ENCODE results near the gene DIDO1. TPM values are rescaled to one million over a fixed set of nuclear protein-coding genes. Genes with fewer than 3 reads are reported as not detected.

DIDO1 gene
- total RNA-seq, 4 donors from 2014 or later: 72.5 to 143 (median 105) TPM

DNA sequence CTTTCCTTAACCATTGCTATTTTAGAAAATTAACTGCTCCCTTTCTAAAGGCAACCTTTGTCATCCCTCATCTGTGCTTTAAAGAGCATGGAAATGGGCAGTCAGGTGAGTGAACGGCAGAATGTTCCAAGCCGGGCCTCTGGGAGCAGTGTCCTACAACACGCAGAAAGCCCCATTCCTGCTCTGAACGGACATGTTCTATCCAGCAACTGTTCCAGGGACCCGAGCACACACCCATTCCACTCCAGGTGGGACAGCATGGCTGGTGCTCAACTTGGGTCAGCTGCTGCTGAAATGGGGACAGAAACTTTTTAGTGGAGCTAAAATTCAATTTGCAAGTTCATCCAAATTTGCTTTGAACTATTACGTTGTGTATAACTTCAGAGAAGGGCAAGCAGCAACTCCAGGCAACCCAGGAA is 26.7 kb downstream of the DIDO1 start:
- no peaks in the 10 kb centered on the region for H3K9me3 ChIP-seq
- H3K27me3 ChIP-seq: no peaks in the 10 kb centered on the region
- H3K27ac ChIP-seq: peak overlapping the region in 3 of 4 donors; percentile 5 to 38 (median 31)
- H3K4me1 ChIP-seq: peaks cover 4 to 28% (median 12%) of the 10 kb centered on the region in 4 donors
- peaks cover 0 to 47% (median 0%) of the 10 kb centered on the region in 3 donors for H3K36me3 ChIP-seq
- H3K4me3 ChIP-seq: no peak overlapping the region
- DNase-seq: no peak
- TF ChIP-seq, protein P1, sequence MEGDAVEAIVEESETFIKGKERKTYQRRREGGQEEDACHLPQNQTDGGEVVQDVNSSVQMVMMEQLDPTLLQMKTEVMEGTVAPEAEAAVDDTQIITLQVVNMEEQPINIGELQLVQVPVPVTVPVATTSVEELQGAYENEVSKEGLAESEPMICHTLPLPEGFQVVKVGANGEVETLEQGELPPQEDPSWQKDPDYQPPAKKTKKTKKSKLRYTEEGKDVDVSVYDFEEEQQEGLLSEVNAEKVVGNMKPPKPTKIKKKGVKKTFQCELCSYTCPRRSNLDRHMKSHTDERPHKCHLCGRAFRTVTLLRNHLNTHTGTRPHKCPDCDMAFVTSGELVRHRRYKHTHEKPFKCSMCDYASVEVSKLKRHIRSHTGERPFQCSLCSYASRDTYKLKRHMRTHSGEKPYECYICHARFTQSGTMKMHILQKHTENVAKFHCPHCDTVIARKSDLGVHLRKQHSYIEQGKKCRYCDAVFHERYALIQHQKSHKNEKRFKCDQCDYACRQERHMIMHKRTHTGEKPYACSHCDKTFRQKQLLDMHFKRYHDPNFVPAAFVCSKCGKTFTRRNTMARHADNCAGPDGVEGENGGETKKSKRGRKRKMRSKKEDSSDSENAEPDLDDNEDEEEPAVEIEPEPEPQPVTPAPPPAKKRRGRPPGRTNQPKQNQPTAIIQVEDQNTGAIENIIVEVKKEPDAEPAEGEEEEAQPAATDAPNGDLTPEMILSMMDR (IDR thresholded peaks at IDR 0.05): peak in 3 of 6 experiments; percentile 8 to 26 (median 16)
- TF ChIP-seq POLR2A (IDR thresholded peaks at IDR 0.05): no peak

DNA sequence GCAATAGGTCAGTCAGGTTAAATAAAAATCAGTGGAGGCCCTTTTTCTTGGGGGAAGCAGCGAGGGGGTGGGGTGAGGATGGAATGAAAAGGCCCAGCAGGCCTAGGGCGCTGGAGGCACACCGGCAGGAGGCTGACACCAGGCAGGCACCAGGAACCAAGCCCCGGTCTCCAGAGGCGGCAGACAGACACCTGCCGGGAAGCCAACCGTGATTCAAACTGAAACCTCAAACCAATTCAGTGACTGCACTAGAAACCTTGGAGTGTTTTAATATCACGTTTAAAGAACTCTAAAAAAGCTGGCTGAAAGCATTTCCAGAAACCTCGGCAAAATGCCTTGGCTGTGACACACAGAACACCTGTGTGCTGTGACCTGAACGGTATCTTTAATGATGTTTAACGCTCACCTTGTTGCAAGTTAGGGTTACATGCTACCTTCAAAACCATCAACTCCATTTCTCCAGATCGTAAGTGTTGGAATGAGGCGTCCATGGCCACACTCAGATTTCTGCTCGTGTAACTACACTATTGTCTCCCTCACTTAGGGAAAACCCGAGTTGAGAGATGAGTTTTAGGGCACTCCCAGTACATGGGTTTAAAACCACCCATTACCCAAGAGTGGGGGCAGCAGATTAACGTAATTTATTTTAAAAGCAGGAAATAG is 27.2 kb downstream of the DIDO1 start:
- DNase-seq: no peak
- no peak overlapping the region for H3K27ac ChIP-seq
- no peaks in the 10 kb centered on the region for H3K9me3 ChIP-seq
- no peak overlapping the region for H3K4me3 ChIP-seq
- H3K27me3 ChIP-seq: no peaks in the 10 kb centered on the region
- no peak for TF ChIP-seq POLR2A (IDR thresholded peaks at IDR 0.05)
- TF ChIP-seq, protein P1 (IDR thresholded peaks at IDR 0.05): no peak
- peaks cover 0 to 48% (median 0%) of the 10 kb centered on the region in 3 donors for H3K36me3 ChIP-seq
- H3K4me1 ChIP-seq: peaks cover 4 to 28% (median 12%) of the 10 kb centered on the region in 4 donors

DNA sequence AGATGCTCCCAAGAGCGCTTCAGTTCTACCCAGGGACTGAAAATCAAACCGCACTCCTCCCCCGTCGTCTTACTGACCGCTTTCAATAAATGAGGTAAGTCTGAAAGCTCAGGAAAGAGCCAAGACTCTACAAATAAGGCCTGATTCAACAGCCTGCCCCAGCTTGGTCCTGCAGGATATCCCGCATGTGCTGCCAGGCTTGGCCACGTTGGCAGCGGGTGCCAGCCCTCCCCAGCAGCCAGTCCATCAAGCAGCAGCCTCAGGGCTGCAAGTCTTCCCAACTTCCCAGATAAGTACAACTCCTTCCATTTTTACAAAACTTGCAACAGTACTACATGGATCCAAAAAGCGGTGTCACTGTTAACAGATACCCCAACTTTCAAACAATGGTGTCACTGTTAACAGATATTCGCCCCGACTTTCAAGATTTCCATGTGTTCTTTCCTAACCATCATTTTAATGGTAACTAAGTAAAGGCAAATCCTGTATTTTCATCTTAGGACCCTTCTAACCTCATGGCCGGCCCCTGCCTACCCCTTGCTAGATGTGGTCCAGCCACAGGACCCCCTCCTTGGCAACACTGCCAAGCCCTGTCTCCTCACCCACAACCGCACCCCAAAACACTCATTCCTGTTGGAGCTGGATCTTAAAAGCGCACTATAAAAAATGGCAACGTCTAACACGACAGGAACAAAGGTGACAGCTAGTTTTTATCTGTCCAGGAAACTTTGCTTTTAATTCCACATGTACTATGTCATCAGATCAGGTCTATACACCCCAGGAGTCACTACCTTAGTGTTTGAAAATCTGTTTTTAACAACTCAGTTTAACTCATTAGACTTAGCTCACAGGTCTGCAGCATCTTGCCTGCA is 28.0 kb downstream of the DIDO1 start:
- Histone ChIP-seq H3K4me1 (peaks cover 4 to 28% (median 12%) of the 10 kb centered on the region in 4 donors), H3K4me3 (no peak overlapping the region), H3K9me3 (no peaks in the 10 kb centered on the region), H3K27me3 (no peaks in the 10 kb centered on the region), H3K27ac (peak overlapping the region in 1 of 4 donors; percentile 1), H3K36me3 (peaks cover 0 to 48% (median 0%) of the 10 kb centered on the region in 3 donors)
- no peak for DNase-seq
- TF ChIP-seq, protein P1 (IDR thresholded peaks at IDR 0.05): no peak
- TF ChIP-seq POLR2A (IDR thresholded peaks at IDR 0.05): no peak

DNA sequence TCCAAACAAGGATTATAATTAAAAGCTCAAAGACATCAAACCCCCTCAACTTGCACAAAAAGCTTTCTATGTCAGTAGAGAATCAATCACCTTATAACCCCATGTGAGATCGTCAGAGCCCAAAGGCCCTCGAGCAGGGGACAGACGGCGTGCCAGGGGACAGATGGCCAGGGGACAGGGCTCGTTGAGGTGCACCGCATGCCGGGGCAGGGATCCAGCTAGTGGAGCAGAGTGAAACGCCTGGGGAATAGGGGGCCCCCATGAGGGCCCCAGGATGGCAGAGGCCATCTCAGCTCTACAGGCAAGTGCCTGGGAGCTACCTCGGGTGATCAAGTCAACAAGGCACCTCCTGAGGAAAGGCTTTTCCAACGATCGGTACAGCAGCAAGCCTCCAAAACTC is 28.6 kb downstream of the DIDO1 start:
- no peak for TF ChIP-seq POLR2A (IDR thresholded peaks at IDR 0.05)
- TF ChIP-seq, protein P1 (IDR thresholded peaks at IDR 0.05): no peak
- Histone ChIP-seq H3K4me1 (peaks cover 4 to 28% (median 12%) of the 10 kb centered on the region in 4 donors), H3K36me3 (peaks cover 0 to 48% (median 0%) of the 10 kb centered on the region in 3 donors), H3K4me3 (no peak overlapping the region), H3K27me3 (no peaks in the 10 kb centered on the region), H3K27ac (no peak overlapping the region), H3K9me3 (no peaks in the 10 kb centered on the region)
- no peak for DNase-seq

DNA sequence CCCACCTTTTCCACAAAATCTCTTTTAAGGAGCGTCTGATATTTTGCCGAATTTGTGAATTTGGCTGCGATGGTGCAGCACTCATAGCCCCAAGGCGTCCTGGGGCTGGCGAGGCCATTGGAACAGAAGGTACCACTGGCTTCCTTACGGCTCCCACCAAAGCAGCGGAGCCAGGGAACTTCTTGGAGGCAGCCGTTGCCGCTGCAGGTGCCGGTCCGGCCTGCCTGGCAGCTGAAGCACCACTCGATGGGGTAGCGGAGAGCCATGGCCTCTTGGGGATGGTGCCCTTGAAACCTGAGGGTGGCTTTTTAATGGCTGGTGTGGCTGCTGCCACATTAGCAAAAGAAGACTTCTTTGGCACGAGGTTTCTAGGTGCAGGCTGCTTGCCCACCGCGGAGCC is 29.8 kb downstream of the DIDO1 start:
- no peaks in the 10 kb centered on the region for H3K9me3 ChIP-seq
- no peak overlapping the region for H3K4me3 ChIP-seq
- H3K27ac ChIP-seq: no peak overlapping the region
- peaks cover 4 to 28% (median 12%) of the 10 kb centered on the region in 4 donors for H3K4me1 ChIP-seq
- H3K27me3 ChIP-seq: no peaks in the 10 kb centered on the region
- peaks cover 0 to 53% (median 0%) of the 10 kb centered on the region in 3 donors for H3K36me3 ChIP-seq
- TF ChIP-seq, protein P1 (IDR thresholded peaks at IDR 0.05): no peak
- TF ChIP-seq POLR2A (IDR thresholded peaks at IDR 0.05): no peak
- no peak for DNase-seq

Data from Peyer's patch (tissue), 4 donors.